Measurements from ENCODE around the gene AQP3.

GRCh38 chr9:33445389-33446239 is 1.8 kb downstream of the AQP3 start:
- TF ChIP-seq CTCF (IDR thresholded peaks at IDR 0.05 in 4 of 5, conservative IDR thresholded peaks at IDR 0.05 in 1 of 5) (no peak), POLR2A (IDR thresholded peaks at IDR 0.05) (no peak)

All from gastrocnemius medialis (tissue), 4 donors.